SK-N-MC (cell line): ENCODE measurements around the gene PTPRG.

Experiments
- FOXP2 ChIP-seq: optimal IDR thresholded peaks from 2 replicates; pipeline ENCODE3; 2011; ENCODE audit warnings: mild to moderate bottlenecking, moderate library complexity; ENCODE audit not compliant: insufficient read depth; ENCODE audit errors: extremely low read length, control extremely low read depth
- POLR2AphosphoS5 ChIP-seq: IDR thresholded peaks from 2 replicates; pipeline ENCODE4 v1.6.1; 2012; ENCODE audit warnings: mild to moderate bottlenecking, low read depth, low read length, borderline replicate concordance

GRCh38 chr3:61559136-61559731 lies 2.1 kb upstream of the PTPRG start:
- TF ChIP-seq FOXP2 (no peak), POLR2AphosphoS5 (no peak)
